ENCODE results near the gene INTS11.
A peak's percentile ranks its signal among the peaks of the same experiment; 100 is the strongest.

Gene INTS11

GRCh38 chr1:1272341-1273208, 51.9 kb downstream of the INTS11 start:
- Histone ChIP-seq H3K4me3 (IDR thresholded peaks at IDR 0.05; ENCODE audit: insufficient read depth, low read depth, low read length) (peak overlapping the region; percentile 62), H3K36me3 (ENCODE audit: insufficient read depth) (0 out of 2 replicates have a peak, but pooled peaks cover 3% of the 10 kb centered on the region), H3K9ac (peak overlapping the region; percentile 70), H3K79me2 (ENCODE audit: insufficient read depth, low read depth) (peaks cover 56% of the 10 kb centered on the region), H3K27me3 (ENCODE audit: insufficient read depth, low read depth) (no peaks in the 10 kb centered on the region; the same call in 1 of the 2 replicates), H4K20me1 (ENCODE audit: insufficient read depth) (peaks cover 4% of the 10 kb centered on the region; the same call in 1 of the 2 replicates), H2AFZ (ENCODE audit: low read depth) (no peak overlapping the region), H3K4me2 (peak overlapping the region; percentile 100), H3K4me1 (ENCODE audit: low read depth, poor library complexity, severe bottlenecking) (peaks cover 14% of the 10 kb centered on the region), H3K27ac (0 out of 2 replicates have a peak overlapping the region, but pooled peaks have one; percentile 39)
- no peak for TF ChIP-seq CTCF (conservative IDR thresholded peaks at IDR 0.05; ENCODE audit: low read depth, low read length)

GRCh38 chr1:1270813-1271212, 53.6 kb downstream of the INTS11 start:
- Histone ChIP-seq H3K9ac (no peak overlapping the region), H3K27ac (no peak overlapping the region), H3K4me2 (no peak overlapping the region), H4K20me1 (ENCODE audit: insufficient read depth) (peaks cover 4% of the 10 kb centered on the region; the same call in 1 of the 2 replicates), H3K4me3 (IDR thresholded peaks at IDR 0.05; ENCODE audit: insufficient read depth, low read depth, low read length) (no peak overlapping the region), H2AFZ (ENCODE audit: low read depth) (no peak overlapping the region), H3K4me1 (ENCODE audit: low read depth, poor library complexity, severe bottlenecking) (peaks cover 14% of the 10 kb centered on the region), H3K79me2 (ENCODE audit: insufficient read depth, low read depth) (peaks cover 64% of the 10 kb centered on the region), H3K27me3 (ENCODE audit: insufficient read depth, low read depth) (no peaks in the 10 kb centered on the region; the same call in 1 of the 2 replicates), H3K36me3 (ENCODE audit: insufficient read depth) (peaks cover 7% of the 10 kb centered on the region; the same call in 1 of the 2 replicates)
- no peak for TF ChIP-seq CTCF (conservative IDR thresholded peaks at IDR 0.05; ENCODE audit: low read depth, low read length)

- peaks cover 14% of the 10 kb centered on the region for H3K4me1 ChIP-seq (ENCODE audit: low read depth, poor library complexity, severe bottlenecking)
- H3K36me3 ChIP-seq (ENCODE audit: insufficient read depth), result peaks cover 7% of the 10 kb centered on the region; the same call in 1 of the 2 replicates
- no peak overlapping the region for H2AFZ ChIP-seq (ENCODE audit: low read depth)
- no peak overlapping the region for H3K4me3 ChIP-seq (IDR thresholded peaks at IDR 0.05; ENCODE audit: insufficient read depth, low read depth, low read length)
- H3K79me2 ChIP-seq (ENCODE audit: insufficient read depth, low read depth), result peaks cover 63% of the 10 kb centered on the region
- no peak for TF ChIP-seq CTCF (conservative IDR thresholded peaks at IDR 0.05; ENCODE audit: low read depth, low read length)
- no peak overlapping the region for H3K9ac ChIP-seq
- no peak overlapping the region for H3K4me2 ChIP-seq
- no peak overlapping the region for H3K27ac ChIP-seq
- peaks cover 4% of the 10 kb centered on the region; the same call in 1 of the 2 replicates for H4K20me1 ChIP-seq (ENCODE audit: insufficient read depth)
- H3K27me3 ChIP-seq (ENCODE audit: insufficient read depth, low read depth), result no peaks in the 10 kb centered on the region; the same call in 1 of the 2 replicates
These were observed 56.2 kb downstream of the INTS11 start for GRCh38 chr1:1268284-1268682.

GRCh38 chr1:1267488-1268283, 56.8 kb downstream of the INTS11 start:
- no peak overlapping the region for H3K9ac ChIP-seq
- H4K20me1 ChIP-seq (ENCODE audit: insufficient read depth), result peaks cover 4% of the 10 kb centered on the region; the same call in 1 of the 2 replicates
- H3K27me3 ChIP-seq (ENCODE audit: insufficient read depth, low read depth), result no peaks in the 10 kb centered on the region; the same call in 1 of the 2 replicates
- H3K36me3 ChIP-seq (ENCODE audit: insufficient read depth), result peaks cover 10% of the 10 kb centered on the region; the same call in 1 of the 2 replicates
- no peak overlapping the region for H3K27ac ChIP-seq
- H3K4me3 ChIP-seq (IDR thresholded peaks at IDR 0.05; ENCODE audit: insufficient read depth, low read depth, low read length), result no peak overlapping the region
- peaks cover 14% of the 10 kb centered on the region for H3K4me1 ChIP-seq (ENCODE audit: low read depth, poor library complexity, severe bottlenecking)
- TF ChIP-seq CTCF (conservative IDR thresholded peaks at IDR 0.05; ENCODE audit: low read depth, low read length), result no peak
- H3K4me2 ChIP-seq, result no peak overlapping the region
- H2AFZ ChIP-seq (ENCODE audit: low read depth), result no peak overlapping the region
- H3K79me2 ChIP-seq (ENCODE audit: insufficient read depth, low read depth), result peaks cover 57% of the 10 kb centered on the region
